Raji (cell line): ENCODE data around the gene SARDH.

ENCODE experiments used
- POLR2A ChIP-seq: IDR thresholded peaks from 2 replicates; pipeline ENCODE4 v1.6.1; 2011; ENCODE audit warnings: low read depth, low read length, control low read depth; ENCODE audit not compliant: insufficient read depth

SARDH gene

GRCh38 chr9:133732639-133733408 lies 5.3 kb downstream of the SARDH start:
- no peak for TF ChIP-seq POLR2A

GRCh38 chr9:133731876-133732638 lies 6.1 kb downstream of the SARDH start:
- no peak for TF ChIP-seq POLR2A

GRCh38 chr9:133730994-133731715 lies 7.0 kb downstream of the SARDH start:
- no peak for TF ChIP-seq POLR2A

- TF ChIP-seq POLR2A, result no peak
These were observed 8.4 kb downstream of the SARDH start for GRCh38 chr9:133729617-133730281.

- TF ChIP-seq POLR2A, result no peak
These were observed 9.1 kb downstream of the SARDH start for GRCh38 chr9:133728856-133729616.

- no peak for TF ChIP-seq POLR2A
These were observed 10.2 kb downstream of the SARDH start for GRCh38 chr9:133727876-133728441.

- TF ChIP-seq POLR2A, result no peak
These were observed 10.8 kb downstream of the SARDH start for GRCh38 chr9:133727277-133727875.

- no peak for TF ChIP-seq POLR2A
These were observed 11.5 kb downstream of the SARDH start for GRCh38 chr9:133726401-133727276.

- no peak for TF ChIP-seq POLR2A
These were observed 12.3 kb downstream of the SARDH start for GRCh38 chr9:133725886-133726285.

GRCh38 chr9:133718563-133719315 lies 19.4 kb downstream of the SARDH start:
- no peak for TF ChIP-seq POLR2A

- no peak for TF ChIP-seq POLR2A
These were observed 20.8 kb downstream of the SARDH start for GRCh38 chr9:133717113-133718031.
